CD14-positive monocyte (primary cell): ENCODE measurements around the gene OR9I1. TPM values are rescaled to one million over a fixed set of nuclear protein-coding genes. Genes with fewer than 3 reads are reported as not detected.
A peak's percentile ranks its signal among the peaks of the same experiment; 100 is the strongest.

Source experiments
- DNase-seq, 3 donors: peaks; one replicate each; pipeline ENCODE4 v3.0.0-alpha.2; 2011 to 2022
- H2AFZ ChIP-seq: 2 replicates; pipeline ENCODE4 v1.6.0; 2012; ENCODE audit warnings: mild to moderate bottlenecking, low read depth, low read length, inconsistent platforms; ENCODE audit not compliant: insufficient read depth, poor library complexity, severe bottlenecking
- H3K27ac ChIP-seq, 2 donors: 1 replicate in 1 of 2; 2 replicates in 1 of 2; pipeline ENCODE4 v1.5.1; 2012 to 2013; ENCODE audit warnings: low read length in 2 of 2, control low read depth in 1 of 2, inconsistent platforms in 1 of 2, low read depth in 1 of 2, mild to moderate bottlenecking in 1 of 2
- H3K27me3 ChIP-seq, 2 donors: one replicate each; pipeline versions ENCODE4 v1.6.0 to v1.6.1; 2011 to 2013; ENCODE audit warnings: low read length in 2 of 2; ENCODE audit not compliant: control insufficient read depth in 2 of 2, insufficient read depth in 2 of 2
- H3K36me3 ChIP-seq, 2 donors: replicated peaks in 1 of 2; 1 replicate in 1 of 2; 2 replicates in 1 of 2; pipeline versions ENCODE4 v1.5.1 to v1.6.1; 2012 to 2013; ENCODE audit warnings: low read length in 2 of 2, control low read depth in 1 of 2, inconsistent platforms in 1 of 2, mild to moderate bottlenecking in 1 of 2; ENCODE audit not compliant: insufficient read depth in 2 of 2, control insufficient read depth in 1 of 2
- H3K4me1 ChIP-seq, 2 donors: 1 replicate in 1 of 2; 2 replicates in 1 of 2; pipeline versions ENCODE4 v1.5.1 to v1.6.1; 2012 to 2013; ENCODE audit warnings: low read length in 2 of 2, control low read depth in 1 of 2, inconsistent platforms in 1 of 2, mild to moderate bottlenecking in 1 of 2, moderate library complexity in 1 of 2; ENCODE audit not compliant: insufficient read depth in 2 of 2, control insufficient read depth in 1 of 2
- H3K4me2 ChIP-seq: replicated peaks from 2 replicates; pipeline ENCODE3; 2012; ENCODE audit warnings: low read length, moderate library complexity, mild to moderate bottlenecking; ENCODE audit not compliant: poor library complexity, severe bottlenecking; ENCODE audit errors: extremely low read depth
- H3K4me3 ChIP-seq, 3 experiments: fragments of 200-600 bp in 1 of 3; sonication (generic) in 1 of 3; replicated peaks in 1 of 3; 1 replicate in 2 of 3; 2 replicates in 1 of 3; pipeline ENCODE4 v1.5.1; 2011 to 2013; ENCODE audit warnings: low read length in 3 of 3, mild to moderate bottlenecking in 3 of 3, control low read depth in 2 of 3, low read depth in 2 of 3, inconsistent platforms in 1 of 3, moderate library complexity in 1 of 3
- H3K79me2 ChIP-seq: 2 replicates; pipeline ENCODE4 v1.6.0; 2012; ENCODE audit warnings: mild to moderate bottlenecking, control low read depth, inconsistent platforms, low read length, moderate library complexity; ENCODE audit not compliant: insufficient read depth
- H3K9ac ChIP-seq: 2 replicates; pipeline ENCODE4 v1.6.0; 2017; ENCODE audit warnings: low read length, mild to moderate bottlenecking; ENCODE audit not compliant: insufficient read depth, poor library complexity, severe bottlenecking
- H3K9me3 ChIP-seq, 2 donors: replicated peaks in 1 of 2; 1 replicate in 1 of 2; 2 replicates in 1 of 2; pipeline versions ENCODE4 v1.5.1 to v1.6.1; 2012 to 2013; ENCODE audit warnings: low read length in 2 of 2, control low read depth in 1 of 2; ENCODE audit not compliant: control insufficient read depth in 1 of 2, insufficient read depth in 1 of 2
- H4K20me1 ChIP-seq: 2 replicates; pipeline ENCODE4 v1.6.0; 2012; ENCODE audit warnings: mild to moderate bottlenecking, low read length, control low read depth, moderate library complexity; ENCODE audit not compliant: insufficient read depth
- H3K27ac Mint-ChIP-seq, 7 donors: one replicate each; pipeline ENCODE4 v1.8.0; 2020; ENCODE audit warnings: mild to moderate bottlenecking in 7 of 7, mixed read lengths in 7 of 7, moderate library complexity in 6 of 7, inconsistent platforms in 2 of 7
- H3K27me3 Mint-ChIP-seq, 3 donors: one replicate each; pipeline ENCODE4 v1.8.0; 2021 to 2022; ENCODE audit warnings: low read depth in 3 of 3, mild to moderate bottlenecking in 3 of 3, mixed read lengths in 3 of 3, moderate library complexity in 3 of 3, inconsistent platforms in 1 of 3
- H3K36me3 Mint-ChIP-seq, 2 donors: one replicate each; pipeline ENCODE4 v1.8.0; 2020; ENCODE audit warnings: mixed read lengths in 2 of 2, inconsistent platforms in 1 of 2, mild to moderate bottlenecking in 1 of 2
- H3K4me1 Mint-ChIP-seq: one replicate; pipeline ENCODE4 v1.8.0; 2020; ENCODE audit warnings: mild to moderate bottlenecking, mixed read lengths
- H3K4me3 Mint-ChIP-seq, 2 donors: one replicate each; pipeline ENCODE4 v1.8.0; 2020; ENCODE audit warnings: mild to moderate bottlenecking in 2 of 2, mixed read lengths in 2 of 2, moderate library complexity in 1 of 2
- H3K9me3 Mint-ChIP-seq, 7 donors: one replicate each; pipeline ENCODE4 v1.8.0; 2020 to 2022; ENCODE audit warnings: mixed read lengths in 7 of 7, mild to moderate bottlenecking in 6 of 7, moderate library complexity in 6 of 7, inconsistent platforms in 2 of 7
- CTCF ChIP-seq: fragments of 200-600 bp; IDR thresholded peaks from one replicate; pipeline ENCODE4 v1.8.0; 2022; ENCODE audit warnings: antibody characterized with exemption, mild to moderate bottlenecking
- WGBS: methylation state at CpG from one replicate; pipeline ENCODE4 v1.1.5; 2013; ENCODE audit warnings: missing lambda C conversion rate; ENCODE audit not compliant: insufficient coverage; 5-methylcytosine and 5-hydroxymethylcytosine counted together
- intact Hi-C, 2 donors: fragments of 100-400 bp; cut with micrococcal nuclease; formaldehyde crosslinking; loops; one replicate each; pipeline versions ENCODE4 v1.15.0 to v1.15.1; 2023
- polyA plus RNA-seq, 3 donors: library from polyadenylated mRNA; depleted of rRNA in 1 of 3; unstranded in 2 of 3; stranded (reverse) in 1 of 3; fragments of 300-500 nt in 2 of 3; fragments of >200 nt in 1 of 3; fragmentation: Illumina TruSeq in 2 of 3; gene quantifications; 1 replicate in 2 of 3; 2 replicates in 1 of 3; pipeline ENCODE4 v1.2.3, GENCODE V29; 2012 to 2021

OR9I1 gene
- polyA plus RNA-seq, 3 donors = not detected

GRCh38 chr11:58164990-58165389 is 39.7 kb upstream of the OR9I1 start:
- no peak overlapping the region for H3K27ac ChIP-seq
- peaks cover 0 to under 1% of the 10 kb centered on the region in 2 donors for H3K9me3 ChIP-seq
- H2AFZ ChIP-seq = no peak overlapping the region
- H3K4me1 ChIP-seq = no peaks in the 10 kb centered on the region
- no peaks in the 10 kb centered on the region for H3K79me2 ChIP-seq
- H4K20me1 ChIP-seq = no peaks in the 10 kb centered on the region
- no peak for TF ChIP-seq CTCF
- Mint-ChIP-seq H3K9me3 (peaks cover 0 to 3% (median 0%) of the 10 kb centered on the region in 7 donors), H3K36me3 (no peaks in the 10 kb centered on the region), H3K4me3 (no peak overlapping the region), H3K27me3 (no peaks in the 10 kb centered on the region), H3K27ac (peak overlapping the region in 1 of 7 donors; percentile 15), H3K4me1 (no peaks in the 10 kb centered on the region)
- H3K4me3 ChIP-seq = no peak overlapping the region
- no peak overlapping the region for H3K4me2 ChIP-seq
- no peak for DNase-seq
- no CpG with 5 or more reads among the region's 1 CpG for WGBS
- no peak overlapping the region for H3K9ac ChIP-seq
- H3K36me3 ChIP-seq = no peaks in the 10 kb centered on the region
- intact Hi-C loops = no loop called here
- no peaks in the 10 kb centered on the region for H3K27me3 ChIP-seq

GRCh38 chr11:58164389-58164788 is 39.1 kb upstream of the OR9I1 start:
- H3K9me3 Mint-ChIP-seq = peaks cover 0 to 3% (median 0%) of the 10 kb centered on the region in 7 donors
- no peak for DNase-seq
- no peaks in the 10 kb centered on the region for H3K79me2 ChIP-seq
- H3K9me3 ChIP-seq = peaks cover 0 to 3% of the 10 kb centered on the region in 2 donors
- no peak overlapping the region for H2AFZ ChIP-seq
- H3K4me3 Mint-ChIP-seq = no peak overlapping the region
- H4K20me1 ChIP-seq = no peaks in the 10 kb centered on the region
- H3K36me3 ChIP-seq = no peaks in the 10 kb centered on the region
- no peaks in the 10 kb centered on the region for H3K4me1 Mint-ChIP-seq
- H3K9ac ChIP-seq = no peak overlapping the region
- no peaks in the 10 kb centered on the region for H3K36me3 Mint-ChIP-seq
- TF ChIP-seq CTCF = no peak
- H3K27me3 ChIP-seq = no peaks in the 10 kb centered on the region
- H3K4me2 ChIP-seq = no peak overlapping the region
- H3K27ac Mint-ChIP-seq = no peak overlapping the region
- no peaks in the 10 kb centered on the region for H3K27me3 Mint-ChIP-seq
- intact Hi-C loops = no loop called here
- 100% methylated on average over 1 of the region's 4 CpGs for WGBS
- H3K27ac ChIP-seq = no peak overlapping the region
- no peaks in the 10 kb centered on the region for H3K4me1 ChIP-seq
- no peak overlapping the region for H3K4me3 ChIP-seq
